A673 (cell line): ENCODE results near the gene NAPB. TPM values are rescaled to one million over a fixed set of nuclear protein-coding genes. Genes with fewer than 3 reads are reported as not detected.
A peak's percentile ranks its signal among the peaks of the same experiment; 100 is the strongest.

Experiments
- BruUV-seq: library from RNA; stranded (reverse); fragments of 400-500 nt; replicated peaks from 2 replicates; lab custom pipeline; 2021; lab: Mats Ljungman, UMichigan
- CTCF ChIA-PET: fragments of 300-600 bp; sonication (Branson Sonifier 250); formaldehyde crosslinking; loops from one replicate; lab custom pipeline; 2022; ENCODE audit warnings: antibody characterized with exemption; lab: Charles Lee
- POLR2A ChIA-PET: fragments of 300-600 bp; sonication (Branson Sonifier 250); formaldehyde crosslinking; loops from one replicate; lab custom pipeline; 2022; ENCODE audit warnings: antibody characterized with exemption; ENCODE audit not compliant: low non-redundant PET; lab: Charles Lee
- DNase-seq: peaks from one replicate; pipeline ENCODE4 v3.0.0-alpha.2; 2015; ENCODE audit warnings: low spot score
- H3K27ac ChIP-seq: fragments of 200-600 bp; sonication (generic); 2 replicates; pipeline ENCODE4 v1.5.1; 2016; ENCODE audit warnings: mixed run types, low read depth, mild to moderate bottlenecking, mixed read lengths, antibody characterized with exemption, low read length; ENCODE audit not compliant: poor library complexity, severe bottlenecking
- H3K27me3 ChIP-seq: fragments of 200-600 bp; sonication (generic); replicated peaks from 2 replicates; pipeline ENCODE4 v1.6.1; 2017; ENCODE audit warnings: mixed run types, low read depth, mild to moderate bottlenecking, mixed read lengths, antibody characterized with exemption, low read length; ENCODE audit not compliant: insufficient read depth, poor library complexity
- H3K36me3 ChIP-seq: fragments of 200-600 bp; sonication (generic); 2 replicates; pipeline ENCODE4 v1.6.1; 2016; ENCODE audit warnings: mixed run types, mild to moderate bottlenecking, mixed read lengths, antibody characterized with exemption, low read length; ENCODE audit not compliant: insufficient read depth, poor library complexity, severe bottlenecking
- H3K4me1 ChIP-seq: fragments of 200-600 bp; sonication (generic); 2 replicates; pipeline ENCODE4 v1.6.1; 2017; ENCODE audit warnings: mixed run types, mild to moderate bottlenecking, mixed read lengths, antibody characterized with exemption, low read length; ENCODE audit not compliant: insufficient read depth, poor library complexity, severe bottlenecking
- H3K4me3 ChIP-seq: fragments of 200-600 bp; sonication (generic); 2 replicates; pipeline ENCODE4 v1.5.1; 2016; ENCODE audit warnings: low read depth, mixed run types, mild to moderate bottlenecking, mixed read lengths, low read length; ENCODE audit not compliant: poor library complexity, severe bottlenecking
- H3K9me3 ChIP-seq: fragments of 200-600 bp; sonication (generic); 2 replicates; pipeline ENCODE4 v1.6.1; 2016; ENCODE audit warnings: mixed run types, low read depth, mild to moderate bottlenecking, mixed read lengths, antibody characterized with exemption, low read length; ENCODE audit not compliant: poor library complexity, severe bottlenecking
- CTCF ChIP-seq: fragments of 300-800, 200-600 bp; sonication (generic); conservative IDR thresholded peaks from 2 replicates; pipeline ENCODE4 v1.5.1; 2017; ENCODE audit warnings: low read depth, mild to moderate bottlenecking, antibody characterized with exemption, low read length, moderate library complexity, mixed read lengths
- EZH2 ChIP-seq: fragments of 200-600 bp; sonication (generic); IDR thresholded peaks from 2 replicates; pipeline ENCODE4 v1.6.1; 2017; ENCODE audit warnings: borderline replicate concordance, low read depth, mild to moderate bottlenecking, mixed read lengths, antibody characterized with exemption, low read length; ENCODE audit not compliant: poor library complexity, severe bottlenecking
- intact Hi-C: fragments of 100-400 bp; cut with micrococcal nuclease; formaldehyde crosslinking; loops from one replicate; pipeline ENCODE4 v1.10.0; 2022; ENCODE audit not compliant: unreplicated experiment
- total RNA-seq: library from RNA; stranded (reverse); gene quantifications from 2 replicates; pipeline ENCODE4 v1.2.3, GENCODE V29; 2021

NAPB gene
- total RNA-seq, 1 experiment from 2014 or later, result 11.6 TPM

- POLR2A ChIA-PET, result no interaction called here
Measured at GRCh38 chr20:23343590-23343989, 77.7 kb downstream of the NAPB start.

GRCh38 chr20:23341073-23341472, 80.2 kb downstream of the NAPB start:
- H3K4me3 ChIP-seq, result no peak overlapping the region
- BruUV-seq, result no TSS peak
- peaks cover 4% of the 10 kb centered on the region for H3K4me1 ChIP-seq
- ChIA-PET CTCF (interaction anchor here (0.7 to 2.3 kb wide), 5 partner anchors 9 to 1007 kb away, joined by 4 to 39 read pairs (median 5); no protein-coding TSS in a partner anchor), POLR2A (interaction anchor here (1.4 kb wide), 1 partner anchor 9 kb away, joined by 6 read pairs; the partner anchor contains the start of gene NXT1)
- intact Hi-C loops, result loop anchor here (5.0 to 10.0 kb wide), 2 partner anchors 286 to 1009 kb away; no protein-coding TSS in a partner anchor
- TF ChIP-seq CTCF, result no peak
- no peak for TF ChIP-seq EZH2
- DNase-seq, result no peak
- no peaks in the 10 kb centered on the region for H3K27me3 ChIP-seq
- no peaks in the 10 kb centered on the region for H3K36me3 ChIP-seq
- no peaks in the 10 kb centered on the region for H3K9me3 ChIP-seq
- no peak overlapping the region for H3K27ac ChIP-seq

More at GRCh38 chr20:23343590-23343989, 77.7 kb downstream of the NAPB start:
- no peak for TF ChIP-seq CTCF
- TF ChIP-seq EZH2, result no peak
- no peak for DNase-seq
- Histone ChIP-seq H3K36me3 (no peaks in the 10 kb centered on the region), H3K9me3 (no peaks in the 10 kb centered on the region), H3K4me1 (no peaks in the 10 kb centered on the region), H3K27ac (no peak overlapping the region), H3K27me3 (no peaks in the 10 kb centered on the region), H3K4me3 (no peak overlapping the region)
- intact Hi-C loops, result loop anchor here (5.0 to 10.0 kb wide), 2 partner anchors 289 to 1011 kb away; no protein-coding TSS in a partner anchor
- no TSS peak for BruUV-seq
- CTCF ChIA-PET, result no interaction called here

GRCh38 chr20:23340524-23340923, 80.8 kb downstream of the NAPB start:
- peaks cover 4% of the 10 kb centered on the region for H3K4me1 ChIP-seq
- CTCF ChIA-PET, result interaction anchor here (0.7 to 2.3 kb wide), 6 partner anchors 9 to 1006 kb away, joined by 3 to 39 read pairs (median 5); no protein-coding TSS in a partner anchor
- H3K27me3 ChIP-seq, result no peaks in the 10 kb centered on the region
- no peaks in the 10 kb centered on the region for H3K36me3 ChIP-seq
- no peak overlapping the region for H3K4me3 ChIP-seq
- intact Hi-C loops, result loop anchor here (1.0 to 10.0 kb wide), 3 partner anchors 286 to 1008 kb away; no protein-coding TSS in a partner anchor
- DNase-seq, result peak; percentile 78
- no peak overlapping the region for H3K27ac ChIP-seq
- no TSS peak for BruUV-seq
- TF ChIP-seq CTCF, result peak; percentile 71
- no peak for TF ChIP-seq EZH2
- no peaks in the 10 kb centered on the region for H3K9me3 ChIP-seq
- POLR2A ChIA-PET, result interaction anchor here (1.4 kb wide), 1 partner anchor 10 kb away, joined by 6 read pairs; the partner anchor contains the start of gene NXT1
